NB4 (cell line): ENCODE data around the gene OSBPL10.

Experiments
- CTCF ChIP-seq: IDR thresholded peaks from one replicate; pipeline ENCODE4 v1.5.1; 2012; ENCODE audit warnings: low read depth, low read length
- POLR2A ChIP-seq: IDR thresholded peaks from 2 replicates; pipeline ENCODE4 v1.6.1; 2011; ENCODE audit warnings: mild to moderate bottlenecking; ENCODE audit not compliant: insufficient read length; ENCODE audit errors: extremely low read depth

GRCh38 chr3:31785734-31786133 lies 195.3 kb downstream of the OSBPL10 start:
- no peak for TF ChIP-seq POLR2A
- no peak for TF ChIP-seq CTCF
